Vagina (tissue), 2 donors: ENCODE results near the gene ZNF785. TPM values are rescaled to one million over a fixed set of nuclear protein-coding genes. Genes with fewer than 3 reads are reported as not detected.
"Not testable (repeated sequence)": the region's sequence is repeated elsewhere in the genome, so short reads cannot be mapped to it uniquely, and the experiment has no call there.

Experiments
- DNase-seq, 2 donors: peaks; one replicate each; pipeline ENCODE4 v3.0.0-alpha.2; 2017; ENCODE audit errors: extremely low spot score in 2 of 2
- H3K27ac ChIP-seq: fragments of 200-600 bp; sonication (generic); one replicate; pipeline ENCODE4 v1.5.1; 2019
- H3K27me3 ChIP-seq: fragments of 200-600 bp; sonication (generic); one replicate; pipeline ENCODE4 v1.5.1; 2019
- H3K36me3 ChIP-seq, 2 donors: fragments of 200-600 bp; sonication (generic); one replicate each; pipeline ENCODE4 v1.5.1; 2017 to 2019
- H3K4me1 ChIP-seq: fragments of 200-600 bp; sonication (generic); one replicate; pipeline ENCODE4 v1.5.1; 2019
- H3K4me3 ChIP-seq, 2 donors: fragments of 200-600 bp; sonication (generic); 1 replicate in 1 of 2; 2 replicates in 1 of 2; pipeline ENCODE4 v1.5.1; 2016 to 2019
- H3K9me3 ChIP-seq: fragments of 200-600 bp; sonication (generic); one replicate; pipeline ENCODE4 v1.5.1; 2019
- POLR2A ChIP-seq, 2 donors: fragments of 450-650 bp; IDR thresholded peaks; one replicate each; pipeline ENCODE4 v1.6.1; 2017; ENCODE audit warnings: antibody characterized with exemption in 2 of 2, mild to moderate bottlenecking in 2 of 2, moderate library complexity in 2 of 2
- POLR2AphosphoS5 ChIP-seq, 2 donors: sonication (generic); formaldehyde crosslinking; IDR thresholded peaks; one replicate each; pipeline ENCODE4 v1.9.0; 2017; ENCODE audit warnings: antibody characterized with exemption in 2 of 2, mild to moderate bottlenecking in 2 of 2, low read depth in 1 of 2; ENCODE audit not compliant: insufficient read depth in 1 of 2
- intact Hi-C: fragments of 100-400 bp; cut with DNase I; formaldehyde crosslinking; loops from one replicate; pipeline ENCODE4 v1.15.1; 2023
- total RNA-seq: library from RNA; depleted of rRNA; stranded (reverse); fragments of >200 nt; gene quantifications from one replicate; pipeline ENCODE4 v1.2.3, GENCODE V29; 2016
- TF ChIP-seq, protein P1 (sequence below), 3 experiments: fragments of 450-650 bp in 2 of 3; fragments of 200-600 bp in 1 of 3; sonication (generic) in 1 of 3; IDR thresholded peaks; one replicate each; pipeline ENCODE4 v1.5.1; 2017 to 2019; ENCODE audit warnings: antibody characterized with exemption in 3 of 3, mild to moderate bottlenecking in 2 of 3, moderate library complexity in 2 of 3

The ZNF785 gene
- total RNA-seq = 21.6 TPM

DNA sequence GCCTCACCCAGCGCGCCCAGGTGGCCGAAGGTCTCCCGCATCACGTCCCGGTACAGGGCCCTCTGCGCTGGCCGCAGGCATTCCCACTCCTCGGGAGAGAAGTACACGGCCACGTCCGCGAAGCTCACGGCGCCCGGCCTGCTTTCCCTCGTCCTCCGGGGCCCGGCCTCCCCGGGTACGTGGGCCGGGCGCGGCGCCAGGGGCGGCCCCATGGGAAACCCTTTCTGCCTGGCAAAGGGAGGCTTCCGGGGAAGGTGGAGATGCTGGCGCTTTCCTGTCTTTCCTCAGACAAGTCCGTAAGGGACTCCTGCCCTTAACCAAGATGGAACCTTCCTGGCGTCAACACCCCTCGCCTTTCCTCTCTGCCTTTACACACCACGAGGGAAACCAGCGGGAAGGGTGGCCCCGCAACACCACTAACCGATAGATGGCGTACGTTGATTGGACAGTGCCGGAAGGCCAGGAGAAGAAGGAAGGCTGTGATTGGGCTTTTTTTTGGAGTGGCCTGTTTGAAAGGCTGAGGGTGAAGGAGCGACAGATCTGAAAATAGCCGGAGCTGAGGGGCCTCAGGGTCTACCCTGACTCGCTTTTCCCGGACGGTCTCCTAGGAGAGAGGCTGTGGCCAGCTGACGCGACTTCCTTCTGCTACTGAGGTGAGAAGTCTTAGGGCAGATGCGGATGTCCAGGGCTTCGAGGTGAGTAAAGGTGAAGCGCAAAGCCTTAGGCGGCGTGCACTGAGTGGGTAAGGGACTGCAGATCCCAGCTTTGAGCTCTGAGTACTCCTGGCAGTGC lies at the start of gene ZNF785:
Gene ZNF785 (minus strand): TSS at position 298 of the 792 bp plus-strand sequence. CDS start 86 bp downstream, at position 212.
- Histone ChIP-seq H3K9me3 (no peaks in the 10 kb centered on the region), H3K4me1 (peaks cover 45% of the 10 kb centered on the region), H3K27me3 (no peaks in the 10 kb centered on the region), H3K4me3 (peak within 1 kb of the TSS; percentile 87 to 90), H3K36me3 (peaks cover 0 to 14% of the 10 kb centered on the region in 2 donors), H3K27ac (peak within 1 kb of the TSS; percentile 92)
- intact Hi-C loops = loop anchor here (1.0 to 10.0 kb wide), 2 partner anchors 27 to 51 kb away; partner anchors contain the start of genes ZNF747 and ZNF764
- TF ChIP-seq POLR2AphosphoS5 (IDR thresholded peaks at IDR 0.05; ENCODE audit: insufficient read depth in 1 of 2, low read depth in 1 of 2) (peak; percentile 88 to 99), POLR2A (IDR thresholded peaks at IDR 0.05) (peak in 1 of 2 donors; percentile 23)
- TF ChIP-seq, protein P1, sequence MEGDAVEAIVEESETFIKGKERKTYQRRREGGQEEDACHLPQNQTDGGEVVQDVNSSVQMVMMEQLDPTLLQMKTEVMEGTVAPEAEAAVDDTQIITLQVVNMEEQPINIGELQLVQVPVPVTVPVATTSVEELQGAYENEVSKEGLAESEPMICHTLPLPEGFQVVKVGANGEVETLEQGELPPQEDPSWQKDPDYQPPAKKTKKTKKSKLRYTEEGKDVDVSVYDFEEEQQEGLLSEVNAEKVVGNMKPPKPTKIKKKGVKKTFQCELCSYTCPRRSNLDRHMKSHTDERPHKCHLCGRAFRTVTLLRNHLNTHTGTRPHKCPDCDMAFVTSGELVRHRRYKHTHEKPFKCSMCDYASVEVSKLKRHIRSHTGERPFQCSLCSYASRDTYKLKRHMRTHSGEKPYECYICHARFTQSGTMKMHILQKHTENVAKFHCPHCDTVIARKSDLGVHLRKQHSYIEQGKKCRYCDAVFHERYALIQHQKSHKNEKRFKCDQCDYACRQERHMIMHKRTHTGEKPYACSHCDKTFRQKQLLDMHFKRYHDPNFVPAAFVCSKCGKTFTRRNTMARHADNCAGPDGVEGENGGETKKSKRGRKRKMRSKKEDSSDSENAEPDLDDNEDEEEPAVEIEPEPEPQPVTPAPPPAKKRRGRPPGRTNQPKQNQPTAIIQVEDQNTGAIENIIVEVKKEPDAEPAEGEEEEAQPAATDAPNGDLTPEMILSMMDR (IDR thresholded peaks at IDR 0.05) = no peak
- DNase-seq = peak in 1 of 2 donors; percentile 99

DNA sequence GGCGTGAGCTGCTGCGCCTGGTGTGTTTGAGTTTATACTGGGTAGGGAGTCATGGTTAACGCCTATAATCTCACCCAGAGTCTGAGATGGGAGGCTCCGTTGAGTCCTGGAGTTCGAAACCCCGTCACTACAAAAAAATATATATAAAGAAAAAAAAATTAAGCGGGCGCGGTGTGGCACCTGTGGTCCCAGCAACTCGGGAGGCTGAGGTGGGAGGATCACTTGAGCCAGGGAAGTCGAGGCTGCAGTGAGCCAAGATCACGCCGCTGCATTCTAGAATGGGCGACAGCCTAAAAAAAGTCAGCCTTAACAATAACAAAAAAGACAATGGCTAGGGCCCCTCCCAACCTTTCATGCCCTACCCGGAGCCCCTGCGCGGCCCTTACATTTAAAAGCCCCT lies 48.0 kb upstream of the ZNF785 start:
- peak overlapping the region; percentile 62 to 83 for H3K4me3 ChIP-seq
- DNase-seq = no peak
- H3K27ac ChIP-seq = peak overlapping the region; percentile 88
- peaks cover 20% of the 10 kb centered on the region for H3K4me1 ChIP-seq
- TF ChIP-seq, protein P1 (IDR thresholded peaks at IDR 0.05) = no peak
- TF ChIP-seq POLR2AphosphoS5 (IDR thresholded peaks at IDR 0.05; ENCODE audit: insufficient read depth in 1 of 2, low read depth in 1 of 2) = no peak
- no peak for TF ChIP-seq POLR2A (IDR thresholded peaks at IDR 0.05)
- intact Hi-C loops = no loop called here
- no peaks in the 10 kb centered on the region for H3K36me3 ChIP-seq
- no peaks in the 10 kb centered on the region for H3K27me3 ChIP-seq
- no peaks in the 10 kb centered on the region for H3K9me3 ChIP-seq

DNA sequence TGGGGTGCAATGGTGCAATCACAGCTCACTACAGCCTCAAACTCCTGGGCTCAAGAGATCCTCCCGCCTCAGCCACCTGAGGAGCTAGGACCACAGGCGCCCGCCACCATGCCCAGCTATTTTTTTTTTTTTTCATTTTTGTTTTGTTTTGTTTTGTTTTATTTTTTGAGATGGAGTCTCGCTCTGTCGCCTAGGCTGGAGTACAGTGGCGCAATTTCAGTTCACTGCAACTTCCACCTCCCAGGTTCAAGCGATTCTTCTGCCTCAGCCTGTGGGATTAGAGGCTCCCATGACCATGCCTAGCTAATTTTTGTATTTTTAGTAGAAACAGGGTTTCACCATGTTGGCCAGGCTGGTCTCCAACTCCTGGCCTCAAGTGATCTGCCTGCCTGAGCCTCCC lies 47.0 kb upstream of the ZNF785 start:
- H3K27me3 ChIP-seq, intact Hi-C loops, H3K36me3 ChIP-seq, H3K4me3 ChIP-seq, H3K27ac ChIP-seq, H3K9me3 ChIP-seq, DNase-seq: not testable (repeated sequence)
- peaks cover 20% of the 10 kb centered on the region for H3K4me1 ChIP-seq

DNA sequence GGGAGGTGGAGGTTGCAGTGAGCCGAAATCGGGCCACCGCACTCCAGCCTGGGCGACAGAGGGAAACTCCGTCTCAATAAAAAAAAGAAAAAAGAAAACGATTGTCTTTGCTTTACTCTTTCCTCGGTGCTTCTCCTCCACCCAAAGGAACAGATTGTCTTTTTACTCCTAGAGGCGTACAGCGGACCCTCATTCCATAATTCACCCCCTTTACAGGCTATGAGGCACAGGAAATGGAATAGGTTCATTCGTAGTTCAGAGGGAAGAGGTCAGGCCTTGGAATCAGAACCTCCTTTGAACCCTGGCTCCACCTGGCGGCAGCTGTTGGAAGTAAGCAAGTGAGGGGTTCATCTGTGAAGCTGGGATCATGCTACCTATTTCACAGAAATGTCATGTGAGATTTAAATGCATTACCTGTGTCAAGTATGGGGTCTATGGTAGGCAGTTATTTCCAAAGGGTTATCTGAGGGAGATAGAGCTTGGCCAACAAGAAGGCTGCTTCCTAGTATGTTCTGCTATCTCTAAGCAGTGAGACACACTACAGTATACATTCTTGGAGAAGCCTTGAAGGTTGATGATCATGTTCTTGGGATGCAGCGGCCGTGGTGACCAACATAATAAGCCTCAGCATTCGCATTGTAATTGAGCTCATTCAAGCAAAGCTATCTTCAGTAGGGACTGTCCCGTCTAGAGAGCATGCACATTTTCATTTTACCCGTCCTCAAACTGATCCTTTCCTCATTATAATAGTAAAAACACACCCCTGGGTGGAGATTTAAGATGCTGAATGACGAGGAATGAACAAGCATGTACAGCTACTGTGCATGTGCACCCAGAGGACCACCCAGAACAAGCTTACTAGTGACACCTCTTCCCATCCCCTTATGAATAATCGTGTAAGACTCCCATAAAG lies 43.4 kb upstream of the ZNF785 start:
- intact Hi-C loops = no loop called here
- H3K27ac ChIP-seq = no peak overlapping the region

DNA sequence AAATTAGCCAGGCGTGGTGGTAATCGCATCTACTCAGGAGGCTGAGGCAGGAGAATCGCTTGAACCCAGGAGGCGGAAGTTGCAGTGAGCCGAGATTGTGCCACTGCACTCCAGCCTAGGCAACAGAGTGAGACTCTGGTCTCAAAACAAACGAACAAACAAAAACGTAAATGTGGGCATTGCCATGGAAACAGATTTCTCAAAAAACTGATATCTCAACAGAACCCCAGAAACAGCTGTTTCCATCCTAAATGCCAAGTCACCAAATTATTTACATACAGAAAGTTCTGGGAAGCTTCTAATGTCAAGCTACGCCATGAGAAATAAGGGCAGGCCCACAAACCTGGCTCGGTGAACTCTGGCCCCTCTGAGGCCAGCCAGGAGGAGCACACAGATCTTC lies 40.7 kb upstream of the ZNF785 start:
- H3K4me1 ChIP-seq = no peaks in the 10 kb centered on the region
- no peak for DNase-seq
- H3K27me3 ChIP-seq = no peaks in the 10 kb centered on the region
- TF ChIP-seq POLR2A (IDR thresholded peaks at IDR 0.05) (no peak), POLR2AphosphoS5 (IDR thresholded peaks at IDR 0.05; ENCODE audit: insufficient read depth in 1 of 2, low read depth in 1 of 2) (no peak)
- TF ChIP-seq, protein P1 (IDR thresholded peaks at IDR 0.05) = no peak
- H3K27ac ChIP-seq = no peak overlapping the region
- H3K36me3 ChIP-seq = no peaks in the 10 kb centered on the region
- H3K9me3 ChIP-seq = no peaks in the 10 kb centered on the region
- intact Hi-C loops = no loop called here
- H3K4me3 ChIP-seq = no peak overlapping the region

More for the DNA sequence above, 43.4 kb upstream of the ZNF785 start:
- no peak overlapping the region for H3K4me3 ChIP-seq
- no peak for DNase-seq
- peaks cover 8% of the 10 kb centered on the region for H3K4me1 ChIP-seq
- H3K36me3 ChIP-seq = no peaks in the 10 kb centered on the region
- no peaks in the 10 kb centered on the region for H3K27me3 ChIP-seq
- no peak for TF ChIP-seq POLR2A (IDR thresholded peaks at IDR 0.05)
- TF ChIP-seq POLR2AphosphoS5 (IDR thresholded peaks at IDR 0.05; ENCODE audit: insufficient read depth in 1 of 2, low read depth in 1 of 2) = peak; percentile 20 to 79
- TF ChIP-seq, protein P1 (IDR thresholded peaks at IDR 0.05) = peak; percentile 80 to 86 (median 84)
- H3K9me3 ChIP-seq = no peaks in the 10 kb centered on the region
